ENCODE data around the gene PACRG.
A peak's percentile ranks its signal among the peaks of the same experiment; 100 is the strongest.
"Not testable (repeated sequence)": the region's sequence is repeated elsewhere in the genome, so short reads cannot be mapped to it uniquely, and the experiment has no call there.

The PACRG gene

DNA sequence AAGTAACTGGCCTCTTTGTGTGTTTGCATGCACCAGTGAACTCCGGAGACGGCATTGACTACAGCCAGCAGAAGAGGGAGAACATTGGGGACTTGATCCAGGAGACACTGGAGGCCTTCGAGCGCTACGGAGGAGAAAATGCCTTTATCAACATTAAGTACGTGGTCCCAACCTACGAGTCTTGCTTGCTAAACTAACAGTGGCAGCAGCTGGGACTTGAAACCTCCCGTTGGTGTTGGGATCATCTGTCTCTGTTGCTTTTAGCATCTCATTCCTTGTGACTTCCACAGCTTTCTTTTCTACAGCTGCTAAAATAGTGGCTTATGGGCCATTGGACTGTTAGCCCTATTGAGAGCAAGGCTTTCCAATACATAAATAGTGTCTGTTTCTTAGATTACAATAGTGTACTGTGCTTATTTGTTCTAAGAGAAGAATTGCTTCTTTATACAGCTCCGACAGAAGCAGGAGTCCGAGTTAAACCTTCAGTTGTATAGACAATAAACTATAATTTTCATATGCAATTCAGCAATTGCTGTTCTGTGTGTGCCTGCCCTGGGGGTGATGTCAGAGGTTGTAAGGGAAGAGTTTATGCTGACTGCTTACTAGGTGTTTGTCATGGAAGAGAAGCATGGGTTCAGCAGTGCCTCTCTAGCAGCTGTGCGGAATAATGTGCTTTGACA, 587.2 kb downstream of the PACRG start:
- peak; percentile 96 for DNase-seq (ENCODE audit: low spot score)

DNA sequence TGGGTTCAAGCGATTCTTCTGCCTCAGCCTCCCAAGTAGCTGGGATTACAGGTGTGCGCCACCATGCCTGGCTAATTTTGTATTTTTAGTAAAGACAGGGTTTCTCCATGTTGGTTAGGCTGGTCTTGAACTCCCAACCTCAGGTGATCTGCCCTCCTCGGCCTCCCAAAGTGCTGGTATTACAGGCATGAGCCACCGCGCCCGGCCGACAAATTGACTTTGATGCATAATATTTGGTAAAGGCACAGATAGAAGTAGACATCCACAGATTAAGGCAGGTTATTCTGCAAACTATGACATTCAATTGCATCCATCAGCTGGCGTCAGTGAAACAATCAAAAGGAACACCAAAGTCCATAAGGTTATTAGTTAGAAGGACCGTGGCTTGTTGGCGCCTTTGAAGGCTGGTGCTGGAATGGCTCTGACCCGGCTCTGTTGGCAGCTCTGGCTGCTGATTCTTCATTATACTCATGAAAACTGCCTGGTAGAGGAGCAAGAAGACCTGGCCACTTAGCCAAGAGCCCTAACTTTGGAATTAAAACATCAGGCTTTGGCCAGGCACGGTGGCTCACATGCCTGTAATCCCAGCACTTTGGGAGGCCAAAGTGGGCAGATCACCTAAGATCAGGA, 589.2 kb downstream of the PACRG start:
- DNase-seq (ENCODE audit: low spot score), result not testable (repeated sequence)

DNA sequence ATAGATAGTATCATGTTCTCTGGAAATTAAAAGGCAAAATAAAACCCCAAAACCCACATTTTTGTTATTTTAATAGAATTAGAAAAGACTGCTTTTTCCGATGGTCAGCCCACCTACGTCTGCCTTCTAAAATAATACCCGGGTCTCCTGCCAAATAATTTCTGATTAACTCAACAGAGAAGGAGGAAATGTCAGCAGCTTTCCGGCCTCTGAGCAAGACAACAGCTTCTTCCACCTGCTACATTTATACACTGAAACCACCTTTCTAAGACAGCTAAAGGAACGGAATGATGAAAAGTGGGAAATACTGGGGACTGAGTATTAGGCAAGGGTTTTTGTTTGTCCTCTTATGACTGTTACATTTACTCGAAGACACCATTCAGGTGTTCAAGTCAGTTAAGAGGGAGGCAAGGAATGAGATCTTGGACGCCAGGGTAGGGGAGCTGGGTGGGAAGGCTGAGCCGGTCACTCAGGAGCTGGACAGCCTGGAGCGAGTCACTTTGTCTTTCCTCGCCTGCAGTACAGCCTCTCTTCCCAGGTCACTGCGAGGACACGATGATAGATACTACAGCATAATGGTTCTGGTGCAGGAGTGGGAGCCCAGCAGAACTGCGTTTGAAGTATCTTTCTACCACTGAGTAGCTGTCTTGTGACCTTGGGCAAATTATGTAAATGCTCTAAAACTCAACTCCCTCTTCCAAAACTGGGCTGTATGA, 590.5 kb downstream of the PACRG start:
- DNase-seq (ENCODE audit: low spot score), result no peak

DNA sequence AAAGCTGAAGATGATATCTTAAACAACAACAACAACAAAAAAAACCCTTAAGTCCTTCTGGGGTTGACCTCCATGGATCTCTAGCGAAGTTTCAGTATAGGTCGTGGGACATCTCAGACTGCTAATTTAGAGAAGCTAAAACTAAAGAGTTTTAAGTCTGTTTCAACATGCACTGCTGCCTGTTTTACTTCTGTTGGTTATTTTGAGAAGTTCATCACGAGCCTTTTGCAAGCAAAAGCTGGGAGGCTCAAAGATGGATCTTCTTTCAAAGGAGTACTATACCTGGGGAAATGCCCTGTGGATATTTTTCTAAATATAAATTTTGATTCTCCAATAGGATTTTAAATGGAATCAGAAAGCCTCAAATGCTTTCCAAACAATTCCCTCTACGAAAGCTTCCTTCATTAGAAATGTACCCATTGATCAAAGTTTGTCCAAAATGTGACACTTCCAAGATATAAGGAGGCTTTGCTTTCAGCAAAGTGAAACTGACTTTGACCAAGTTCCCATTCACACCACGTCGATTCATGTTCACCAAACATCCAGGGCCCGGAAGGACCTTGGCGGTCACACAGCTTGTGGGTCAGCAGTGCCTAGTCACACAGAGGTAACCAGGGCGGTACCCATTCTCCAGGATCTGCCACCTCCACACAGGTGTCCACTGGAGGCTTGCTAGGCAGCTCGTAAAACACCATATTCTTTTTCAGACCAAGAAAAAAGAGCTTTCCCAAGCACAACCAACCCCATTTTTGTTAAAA, 592.0 kb downstream of the PACRG start:
- no peak for DNase-seq (ENCODE audit: low spot score)

DNA sequence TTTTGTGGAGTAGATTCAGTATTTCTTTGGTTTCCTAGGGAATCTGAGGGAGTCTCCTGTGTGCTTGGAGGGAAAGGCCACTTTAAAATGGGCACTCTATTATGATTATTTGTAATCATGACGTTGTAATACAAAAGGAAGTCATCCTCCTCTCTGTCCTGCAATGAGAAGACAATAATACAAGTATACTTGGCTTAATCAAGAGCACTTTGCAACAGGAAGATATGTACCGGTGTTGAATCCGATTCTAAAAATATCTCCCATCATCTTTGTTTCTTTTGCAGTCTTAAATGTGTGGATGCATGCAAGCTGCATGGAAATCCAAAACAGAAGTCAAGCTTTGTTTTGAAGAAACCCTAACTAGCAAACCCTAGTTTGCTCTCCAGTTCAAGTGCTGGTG, 592.6 kb downstream of the PACRG start:
- DNase-seq (ENCODE audit: low spot score), result no peak

DNA sequence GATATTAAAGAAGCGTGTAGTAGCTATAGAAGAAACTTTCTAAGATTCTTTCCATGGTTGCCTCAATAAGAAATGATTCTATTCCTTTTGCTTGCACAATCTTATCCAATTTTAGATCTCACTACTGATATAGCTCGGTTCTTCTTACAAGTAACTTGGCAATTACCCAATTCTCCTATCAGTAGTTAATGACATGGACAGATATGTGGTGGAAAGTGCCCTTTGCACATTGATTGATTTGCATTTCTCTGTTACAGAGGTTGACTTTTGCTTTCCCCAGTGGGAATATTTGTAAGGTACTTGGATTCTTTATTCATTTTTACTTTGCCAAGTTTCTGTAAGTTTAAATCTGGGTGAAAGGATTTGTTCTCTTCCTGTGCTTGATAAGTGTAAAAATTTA, 593.0 kb downstream of the PACRG start:
- no peak for DNase-seq (ENCODE audit: low spot score)

DNA sequence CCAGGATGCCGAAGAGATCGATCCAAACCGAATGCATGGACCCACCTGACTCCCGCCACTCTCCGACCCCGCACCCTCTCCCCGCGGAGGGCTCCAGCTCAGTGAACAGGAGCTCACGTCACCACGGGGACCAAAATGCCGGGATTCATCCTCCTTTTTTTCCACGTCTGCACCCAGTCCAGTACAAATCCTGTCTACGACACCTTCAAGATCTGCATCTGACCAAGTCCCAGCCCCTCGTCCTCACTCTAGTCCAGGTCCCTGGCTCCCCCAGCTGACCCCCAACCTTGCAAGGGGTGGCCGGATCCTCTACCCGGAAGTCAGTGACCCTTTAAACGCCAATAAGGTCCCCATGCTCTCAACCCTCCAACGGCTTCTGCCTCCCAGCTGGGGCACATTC, 593.9 kb downstream of the PACRG start:
- no peak for DNase-seq (ENCODE audit: low spot score)

DNA sequence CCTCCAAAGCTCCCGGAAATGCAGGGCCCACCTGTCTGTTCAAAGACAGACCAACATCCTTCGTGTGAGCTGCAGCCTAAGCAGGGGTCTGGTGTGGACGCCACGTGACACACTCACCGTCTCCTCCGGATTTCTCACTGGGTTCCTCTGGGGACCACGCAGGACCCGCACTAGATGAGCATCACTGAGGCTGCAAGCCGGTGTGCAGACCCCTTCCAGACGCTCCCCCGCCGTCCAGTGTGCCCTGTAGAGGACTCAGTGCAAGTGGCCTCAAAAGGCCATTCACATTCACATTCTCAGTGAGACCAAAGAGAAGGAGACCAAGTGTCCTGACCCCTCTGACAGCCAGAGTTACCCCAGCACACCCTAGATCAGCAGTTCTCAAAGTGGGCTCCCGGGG, 595.5 kb downstream of the PACRG start:
- no peak for DNase-seq (ENCODE audit: low spot score)

DNA sequence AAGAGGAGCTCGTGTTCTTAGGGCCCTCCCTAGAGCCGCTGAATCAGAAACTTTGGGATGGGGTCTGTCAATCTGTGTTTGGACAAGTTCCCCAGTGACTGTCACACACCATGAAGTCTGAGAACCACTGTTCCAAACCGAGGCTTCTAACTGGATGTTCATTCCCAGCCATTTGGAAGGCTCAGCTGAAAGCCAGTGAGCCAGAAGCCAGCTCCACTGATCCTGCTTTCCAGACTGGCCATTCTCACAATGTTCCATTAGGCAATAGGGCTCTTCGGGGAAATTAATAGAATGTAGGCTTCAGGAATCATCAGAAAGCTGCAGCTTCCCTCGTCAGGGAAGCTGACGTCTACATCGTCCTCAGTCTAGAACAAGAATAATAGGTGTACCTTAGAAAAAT, 595.9 kb downstream of the PACRG start:
- DNase-seq (ENCODE audit: low spot score), result peak; percentile 79

DNA sequence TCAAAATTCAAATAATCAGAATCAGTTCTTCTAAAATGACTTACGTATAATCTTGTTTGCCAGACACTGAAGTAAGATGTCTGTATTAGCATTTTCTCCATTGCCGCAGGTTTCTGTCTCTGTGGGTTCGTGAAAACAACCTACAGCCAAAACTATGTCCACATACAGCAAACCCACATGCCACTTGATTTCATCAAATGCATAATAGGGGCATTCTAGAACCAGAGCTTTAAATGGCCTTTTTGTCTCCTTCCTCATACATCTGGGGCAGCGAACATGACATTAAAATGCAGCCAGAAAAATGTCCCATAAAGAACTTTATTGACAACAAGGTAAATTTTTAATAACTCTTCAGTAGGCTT, 596.5 kb downstream of the PACRG start:
- DNase-seq (ENCODE audit: low spot score), result peak; percentile 89

DNA sequence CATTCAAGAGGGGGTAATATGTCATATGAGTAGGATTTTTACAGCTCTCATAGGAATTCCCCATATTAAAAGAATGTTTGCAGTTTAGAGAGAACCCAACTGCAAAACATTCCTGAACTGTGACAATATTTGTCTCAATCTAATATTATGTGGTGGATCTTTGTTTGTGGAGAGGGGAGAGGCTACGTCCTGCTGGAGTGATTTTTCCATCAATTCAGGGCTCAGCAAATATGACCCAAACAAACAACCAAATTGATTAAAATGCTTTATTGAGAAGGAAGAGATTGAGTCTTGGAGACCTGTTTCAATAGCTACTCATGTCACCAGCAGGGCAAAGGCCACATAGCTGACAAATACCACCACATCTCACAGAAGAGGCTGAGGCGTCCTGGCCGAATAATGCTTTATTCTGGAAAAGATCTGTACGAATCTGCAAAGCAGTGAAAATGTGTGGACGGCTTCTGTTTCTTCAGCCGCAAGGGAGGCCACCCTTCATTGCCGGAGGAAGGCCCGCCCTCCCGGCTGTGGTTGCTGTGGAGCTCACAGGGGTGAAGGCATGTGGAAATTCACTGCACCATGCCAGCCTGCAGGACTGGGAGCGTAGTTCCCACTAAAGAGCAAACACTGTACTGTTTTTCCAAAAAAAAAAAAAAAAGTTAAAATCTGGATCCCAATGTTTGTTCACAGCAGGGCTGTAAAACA, 597.1 kb downstream of the PACRG start:
- peak; percentile 85 for DNase-seq (ENCODE audit: low spot score)

DNA sequence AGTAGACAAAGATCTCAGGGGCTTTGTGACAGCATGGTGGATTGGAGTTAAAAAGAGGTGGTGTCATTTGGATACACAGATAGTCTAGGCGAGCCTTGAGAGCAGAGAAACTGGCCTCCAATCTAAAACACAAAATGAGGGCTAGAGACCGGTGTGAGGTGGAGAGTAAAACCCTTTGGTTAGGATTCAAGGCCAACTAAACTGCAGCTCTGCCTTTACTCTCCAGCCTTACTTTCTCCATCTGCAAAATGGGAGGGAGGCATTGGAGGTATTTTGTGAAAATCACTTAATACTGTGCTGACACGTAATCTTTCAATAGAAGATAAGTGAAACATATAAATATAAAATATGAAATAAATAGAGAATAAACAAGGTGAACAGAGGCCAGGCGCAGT, 597.6 kb downstream of the PACRG start:
- DNase-seq (ENCODE audit: low spot score), result no peak

DNA sequence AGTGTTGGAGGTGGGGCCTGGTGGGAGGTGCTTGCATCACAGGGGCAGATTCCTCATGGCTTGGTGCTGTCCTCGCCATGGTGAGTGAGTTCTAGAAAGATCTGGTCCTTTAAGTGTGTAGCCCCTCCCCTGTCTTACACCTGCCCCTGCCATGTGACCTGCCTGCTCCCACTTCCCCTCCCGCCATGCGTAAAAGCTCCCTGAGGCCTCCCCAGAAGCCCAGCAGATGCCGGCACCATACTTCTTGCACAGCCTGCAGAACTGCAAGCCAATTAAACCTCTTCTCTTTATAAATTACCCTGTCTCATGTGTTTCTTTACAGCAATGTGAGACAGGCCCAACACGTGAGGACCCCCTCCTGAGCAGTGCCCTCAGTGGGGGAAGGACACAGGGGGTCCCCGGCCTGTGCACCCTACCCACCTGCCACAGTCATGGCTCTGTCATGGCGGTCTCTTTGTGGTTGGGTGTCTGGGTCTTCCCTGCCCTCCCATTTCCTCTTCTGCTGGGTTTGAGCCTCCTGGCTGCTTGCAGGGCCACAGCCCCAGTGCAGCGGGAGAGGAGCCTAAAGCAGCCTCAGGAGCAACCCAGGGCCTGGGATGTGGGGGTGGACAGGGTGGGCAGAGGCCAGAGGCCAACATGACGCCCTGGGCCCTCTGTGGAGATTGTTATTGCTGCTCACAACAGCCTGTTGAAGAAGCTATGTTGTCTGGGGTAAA, 599.5 kb downstream of the PACRG start:
- no peak for DNase-seq (ENCODE audit: low spot score)

DNA sequence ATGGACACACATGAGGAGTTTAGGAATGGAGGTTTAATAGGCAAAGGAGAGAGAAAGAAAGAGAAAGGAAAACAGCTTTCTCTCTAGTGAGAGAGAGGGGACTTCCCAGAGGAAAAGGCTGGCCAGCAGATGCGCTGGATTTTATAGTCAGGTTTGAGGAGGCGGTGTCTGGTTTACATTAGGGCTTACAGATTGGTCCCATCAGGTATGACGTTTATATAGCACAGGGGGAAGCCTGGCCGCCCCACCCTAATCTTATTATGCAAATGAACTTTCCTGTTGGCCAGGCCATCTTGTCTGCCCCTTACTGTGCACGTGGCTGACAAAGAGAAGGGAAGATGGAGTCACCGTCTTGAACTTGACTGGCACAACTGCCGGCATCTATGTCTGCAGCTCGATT, 600.1 kb downstream of the PACRG start:
- DNase-seq (ENCODE audit: low spot score), result no peak

DNA sequence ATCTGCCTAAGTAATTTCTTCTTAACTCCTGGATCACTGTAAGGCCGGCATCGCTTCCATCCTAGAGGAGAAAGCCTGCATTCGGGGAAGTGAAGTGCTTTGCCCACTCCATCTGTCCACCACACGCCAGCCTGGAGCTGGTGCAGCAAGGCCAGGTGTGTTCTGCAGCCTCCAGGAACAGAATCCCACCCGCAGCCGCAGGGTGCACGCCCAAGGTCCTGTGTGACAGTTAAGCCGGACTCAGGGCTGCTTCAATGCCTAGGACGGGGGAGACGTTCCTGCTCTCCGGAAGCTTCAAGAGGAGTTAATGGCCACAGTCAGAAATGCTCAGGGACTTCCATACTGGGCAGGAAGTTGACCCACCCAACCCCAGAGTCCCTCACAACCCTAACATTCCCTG, 600.6 kb downstream of the PACRG start:
- DNase-seq (ENCODE audit: low spot score), result no peak

DNA sequence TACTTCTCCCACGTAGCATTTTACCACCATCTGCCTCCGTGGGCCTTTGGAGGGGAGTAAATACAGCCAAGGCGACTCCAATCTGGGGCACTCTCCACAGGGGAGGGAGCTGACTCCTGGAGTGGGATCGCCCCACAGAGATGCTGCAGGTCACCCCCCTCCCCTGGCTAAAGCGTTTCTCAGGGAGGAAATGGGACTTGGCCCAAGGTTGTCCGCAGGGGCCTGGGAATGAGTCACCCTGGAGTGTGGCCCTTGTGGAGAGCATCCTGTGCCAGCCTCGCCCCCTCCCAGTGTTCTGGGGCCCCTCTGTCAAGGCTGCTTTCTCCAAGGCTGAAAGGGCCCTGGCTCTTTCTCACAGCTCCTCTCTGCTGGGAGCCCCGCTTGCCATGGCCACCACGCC, 602.2 kb downstream of the PACRG start:
- DNase-seq (ENCODE audit: low spot score), result peak; percentile 73

DNA sequence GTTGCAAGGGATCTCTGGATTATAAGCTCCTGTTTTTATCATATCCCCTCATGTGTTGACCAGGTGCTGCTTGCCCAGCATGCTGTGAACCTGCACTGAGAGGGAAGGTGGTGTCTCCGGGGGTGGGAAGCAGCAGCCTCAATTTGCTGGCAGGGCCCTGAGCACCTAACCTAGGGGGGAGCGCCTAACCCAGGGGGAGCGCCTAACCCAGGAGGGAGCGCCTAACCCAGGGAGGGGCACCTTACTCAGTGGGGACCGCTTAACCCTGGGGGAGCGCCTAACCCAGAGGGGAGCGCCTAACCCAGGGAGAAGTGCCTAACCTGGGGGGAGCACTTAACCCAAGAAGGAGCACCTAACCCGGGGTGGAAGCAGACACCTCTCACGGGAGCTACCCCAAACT, 603.5 kb downstream of the PACRG start:
- no peak for DNase-seq (ENCODE audit: low spot score)

DNA sequence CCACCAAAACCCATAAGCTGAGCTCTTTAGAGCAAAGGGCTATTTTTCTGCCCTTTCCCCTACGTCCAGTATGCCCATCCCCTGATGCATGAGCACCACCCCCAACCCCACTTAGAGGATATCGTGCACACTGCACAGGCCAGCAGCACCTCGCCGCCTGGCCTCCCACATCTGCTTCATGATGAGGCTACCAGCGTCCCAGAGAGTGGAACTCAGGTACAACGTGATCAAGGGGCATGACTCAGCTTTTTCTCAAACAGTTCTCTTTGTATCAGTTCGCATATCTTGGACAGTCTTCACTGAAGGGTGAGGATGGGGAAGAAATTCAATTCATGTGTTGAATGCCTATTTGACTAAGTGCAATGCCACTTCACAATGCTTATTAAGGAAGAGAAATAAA, 604.8 kb downstream of the PACRG start:
- DNase-seq (ENCODE audit: low spot score), result no peak

DNA sequence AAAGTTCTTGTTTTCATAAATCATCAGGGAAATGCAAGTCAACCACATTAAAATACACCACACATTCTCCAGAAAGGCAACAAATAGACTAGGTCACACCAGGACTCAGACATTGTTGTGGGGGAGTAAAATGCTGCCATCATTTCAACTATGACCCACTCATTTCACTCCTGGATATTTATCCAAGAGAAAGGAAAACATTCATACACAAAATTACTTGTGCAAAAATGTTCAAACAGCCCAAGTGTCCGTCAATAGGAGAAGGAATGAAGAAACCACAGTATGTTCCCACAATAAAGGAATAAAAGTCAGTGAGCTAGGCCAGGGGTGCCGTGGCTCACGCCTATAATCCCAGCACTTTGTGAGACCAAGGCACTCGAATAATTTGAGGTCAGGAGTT, 605.3 kb downstream of the PACRG start:
- no peak for DNase-seq (ENCODE audit: low spot score)

DNA sequence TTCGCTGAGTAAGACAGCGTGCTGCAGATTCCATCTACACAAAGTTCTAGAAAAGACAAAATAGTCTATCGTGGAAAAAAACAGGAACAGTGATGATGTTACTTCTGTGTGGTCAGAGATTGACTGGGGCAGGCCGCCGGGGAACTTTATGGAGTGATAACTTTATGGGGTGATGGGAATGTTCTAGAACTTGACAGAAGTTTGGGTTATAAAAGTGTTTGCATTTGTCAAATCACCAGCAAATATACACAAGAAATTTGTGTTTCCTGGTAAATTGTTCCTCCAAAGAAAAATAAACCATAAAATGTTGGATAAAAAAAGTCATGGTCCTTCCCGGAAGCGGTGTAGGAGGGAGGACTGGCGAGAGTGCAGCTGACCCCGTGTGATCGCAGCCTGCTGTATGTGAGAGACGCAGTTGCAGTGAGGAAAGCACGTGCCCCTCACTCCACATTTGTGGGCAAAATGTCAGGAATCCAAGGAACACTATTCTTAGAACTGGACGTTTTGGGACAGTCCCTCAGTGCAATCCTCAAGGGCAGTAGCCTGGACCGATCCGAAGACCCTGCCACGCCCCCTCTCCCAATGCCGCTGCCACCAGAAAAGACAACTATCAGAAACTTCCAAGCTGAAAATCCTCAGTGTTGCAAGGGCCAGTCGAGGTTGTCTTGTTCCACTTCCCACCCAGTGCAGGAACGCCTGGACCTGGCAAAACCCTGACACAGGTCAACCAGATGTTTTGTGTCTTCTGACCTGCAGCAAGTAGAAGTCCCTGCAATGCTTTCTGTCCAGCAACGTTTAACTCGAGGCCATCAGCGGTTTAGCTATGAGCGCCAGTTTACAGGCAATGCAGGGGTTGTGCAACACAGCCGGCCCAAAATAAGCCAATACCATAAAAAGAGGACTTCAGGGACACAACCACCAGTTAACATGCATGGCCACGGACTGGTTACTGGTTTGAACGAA, 606.2 kb downstream of the PACRG start:
- DNase-seq (ENCODE audit: low spot score), result no peak

All from globus pallidus (tissue), 1 donor.